GM18951 (cell line): ENCODE results near the gene SPATA1.
"Not testable (repeated sequence)": the region's sequence is repeated elsewhere in the genome, so short reads cannot be mapped to it uniquely, and the experiment has no call there.

ENCODE experiments used
- POLR2A ChIP-seq: IDR thresholded peaks from 4 replicates; pipeline ENCODE4 v1.6.1; 2011; ENCODE audit warnings: mild to moderate bottlenecking; ENCODE audit not compliant: insufficient read length, insufficient read depth; ENCODE audit errors: extremely low read depth
- in situ Hi-C: fragments of 300-500 bp; cut with MboI; formaldehyde crosslinking; loops from one replicate; pipeline ENCODE4 v1.12.0; 2022; ENCODE audit warnings: low sequenced_read_pairs, mixed read lengths, inconsistent platforms; ENCODE audit not compliant: unreplicated experiment

SPATA1 gene

DNA sequence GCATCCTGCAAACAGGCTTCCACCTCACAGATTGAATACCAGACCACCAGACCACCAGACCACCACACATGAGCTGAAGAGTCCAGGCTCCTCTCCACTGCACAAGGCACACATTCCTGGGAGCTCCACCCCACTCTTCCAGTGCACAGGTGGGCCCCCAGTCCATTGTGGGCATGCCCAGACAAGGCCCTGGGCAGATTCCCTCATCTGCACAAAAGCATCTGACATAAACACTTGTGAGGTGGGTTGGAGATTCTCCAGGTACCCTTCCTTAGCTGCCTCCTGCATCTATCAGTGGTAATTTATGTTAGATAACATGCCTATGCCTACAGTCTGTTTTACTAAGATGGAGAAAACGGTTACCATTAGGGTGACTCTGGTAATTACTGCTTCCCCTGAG is 79.6 kb downstream of the SPATA1 start:
- TF ChIP-seq POLR2A = no peak
- in situ Hi-C loops = no loop called here

DNA sequence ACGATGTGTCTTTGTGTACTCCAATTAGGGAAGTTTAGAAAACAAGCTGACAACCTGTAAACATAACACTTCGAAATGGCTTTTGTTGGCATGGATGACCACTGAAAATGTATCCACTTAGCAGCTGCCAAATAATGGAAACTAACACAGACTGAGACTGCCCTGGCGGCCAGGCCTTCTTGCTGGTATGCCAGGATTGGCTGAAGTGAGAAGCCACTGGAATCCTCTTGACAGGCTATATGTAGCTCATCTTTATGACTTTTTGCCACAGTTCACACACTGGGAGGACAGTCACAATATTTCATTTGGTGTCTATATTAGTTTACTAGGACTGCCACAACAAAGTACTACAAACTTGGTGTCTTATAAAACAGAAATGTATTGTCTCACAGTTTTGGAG is 80.9 kb downstream of the SPATA1 start:
- in situ Hi-C loops = no loop called here
- TF ChIP-seq POLR2A = no peak

DNA sequence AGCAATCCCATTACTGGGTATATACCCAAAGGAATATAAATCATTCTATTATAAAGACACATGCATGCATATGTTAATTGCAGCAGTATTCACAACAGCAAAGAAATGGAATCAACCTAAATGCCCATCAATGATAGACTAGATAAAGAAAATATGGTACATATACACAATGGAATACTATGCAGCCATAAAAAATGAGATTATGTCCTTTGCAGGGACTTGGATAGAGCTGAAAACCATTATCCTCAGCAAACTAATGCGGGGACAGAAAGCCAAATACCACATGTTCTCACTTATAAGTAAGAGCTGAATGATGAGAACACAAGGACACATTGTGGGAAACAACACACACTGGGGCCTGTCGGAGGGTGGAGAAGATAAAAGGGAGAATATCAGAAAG is 88.8 kb downstream of the SPATA1 start:
- in situ Hi-C loops = not testable (repeated sequence)

DNA sequence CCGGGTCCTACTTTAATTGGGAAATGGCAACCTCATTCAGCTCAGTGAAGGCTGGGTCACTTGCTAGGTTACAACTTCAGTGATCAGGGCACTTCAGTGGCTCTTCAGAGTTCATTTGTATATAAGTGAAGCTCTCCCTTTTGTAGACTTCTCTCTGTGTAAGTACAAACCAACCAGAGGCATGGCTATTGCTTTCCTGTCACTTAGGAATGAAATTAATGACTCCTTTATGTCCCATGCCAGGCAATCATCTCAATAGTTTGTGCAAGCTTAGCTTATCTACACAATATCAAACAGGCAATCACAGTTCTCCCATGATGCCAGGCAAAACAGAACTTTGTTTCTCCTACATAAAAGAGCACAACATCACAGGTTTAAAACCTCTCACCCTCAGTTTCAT is 90.8 kb downstream of the SPATA1 start:
- in situ Hi-C loops = no loop called here
- TF ChIP-seq POLR2A = no peak

DNA sequence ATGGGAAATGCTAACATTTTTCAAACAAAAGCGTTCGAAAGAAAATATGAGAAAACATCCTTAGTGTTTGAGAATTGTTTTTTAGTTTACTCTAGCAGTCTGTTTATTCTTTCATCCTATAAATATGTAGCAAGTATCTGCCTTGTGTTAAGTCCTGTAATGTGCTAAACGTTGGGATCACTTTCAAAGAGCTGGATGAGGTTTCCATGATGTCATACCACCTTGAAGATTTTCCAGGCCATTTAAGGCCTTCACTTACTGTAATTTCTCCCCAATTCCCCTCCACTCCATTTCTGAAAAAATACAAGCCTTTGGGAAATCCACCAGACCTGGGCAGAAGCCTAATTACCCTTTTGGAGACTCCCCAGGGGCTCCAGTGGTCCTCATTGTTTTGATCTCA is 92.2 kb downstream of the SPATA1 start:
- no peak for TF ChIP-seq POLR2A
- in situ Hi-C loops = no loop called here

DNA sequence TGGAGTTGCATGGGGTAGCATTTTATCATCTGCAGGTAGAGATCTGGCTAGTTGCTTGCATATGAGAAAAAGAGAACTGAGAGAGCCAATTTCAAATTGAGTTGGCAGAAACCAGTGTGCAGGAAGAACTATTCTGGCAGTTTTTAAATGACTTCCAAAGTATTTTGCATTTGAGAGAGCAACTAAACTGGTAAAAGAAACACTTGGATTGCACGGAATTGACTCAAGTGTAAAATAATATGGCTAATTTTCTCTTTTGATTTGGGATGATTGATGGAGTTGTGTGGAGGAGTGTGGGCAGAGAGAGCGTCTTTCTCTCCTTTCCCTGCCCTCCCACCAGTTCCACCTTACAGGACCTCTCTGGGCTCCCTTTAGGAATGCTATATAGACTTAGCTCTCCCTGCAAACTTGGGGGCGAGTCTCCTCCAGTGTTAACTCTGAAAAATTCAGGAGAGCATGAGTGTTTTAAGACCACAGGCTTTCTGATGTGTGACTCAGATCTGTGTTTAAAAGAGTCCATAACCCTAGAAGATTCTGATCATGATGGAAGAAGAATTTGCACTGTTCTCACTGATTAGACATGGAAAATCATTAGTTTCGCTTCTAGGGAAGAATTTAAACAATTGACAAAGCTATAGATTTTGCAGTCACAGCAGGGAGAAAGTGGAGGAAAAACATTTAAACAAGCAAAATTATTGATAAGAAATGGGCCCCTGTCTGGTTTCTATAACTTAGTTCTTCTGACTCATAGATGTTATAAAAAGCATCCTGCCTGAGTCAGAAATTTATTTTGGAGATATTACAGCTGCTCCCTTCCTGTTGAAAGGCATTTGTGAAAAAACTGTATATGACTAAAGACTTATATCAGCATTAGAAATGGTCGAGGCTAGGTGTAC is 92.9 kb downstream of the SPATA1 start:
- in situ Hi-C loops = no loop called here
- no peak for TF ChIP-seq POLR2A

DNA sequence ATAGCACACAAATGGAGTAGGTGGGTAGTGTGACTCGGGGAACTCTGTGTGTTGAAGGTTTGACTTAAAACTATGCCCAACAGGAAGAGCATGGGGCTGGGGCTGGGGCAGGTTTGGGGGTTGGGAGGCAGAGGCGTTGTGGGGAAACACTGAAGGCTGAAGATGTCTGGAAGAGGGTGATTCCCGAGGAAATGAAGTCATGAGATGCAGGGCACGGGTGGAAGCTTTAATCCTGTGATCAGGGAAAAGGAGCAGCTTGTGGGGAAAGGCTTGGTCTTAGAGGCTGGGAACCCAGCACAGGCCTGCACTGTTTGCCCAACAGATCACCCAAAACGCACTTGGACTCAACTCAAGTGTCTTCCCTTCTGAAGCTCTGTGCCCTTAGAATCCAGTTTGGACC is 94.6 kb downstream of the SPATA1 start:
- in situ Hi-C loops = loop anchor here (25.0 kb wide), 1 partner anchor 463 kb away; the partner anchor contains the start of gene PRKACB
- no peak for TF ChIP-seq POLR2A

DNA sequence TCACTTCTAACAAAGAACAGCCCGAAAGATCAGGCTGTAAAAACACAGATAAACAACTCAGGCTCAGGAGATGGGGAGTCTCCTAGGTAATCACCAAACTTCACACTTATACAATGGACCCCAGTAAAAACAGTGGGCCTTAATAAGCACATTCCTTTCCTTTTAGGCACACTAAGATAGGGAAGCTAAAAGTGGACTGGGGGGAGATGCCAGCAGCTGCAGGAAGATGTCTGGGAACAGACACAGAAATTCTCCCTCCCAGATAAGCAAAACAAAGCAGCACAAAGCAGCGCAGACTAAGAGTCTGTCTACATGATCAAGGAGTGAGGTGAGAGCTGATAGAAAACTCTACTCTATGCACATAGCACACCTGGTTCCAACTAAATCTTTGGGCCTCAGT is 97.0 kb downstream of the SPATA1 start:
- no peak for TF ChIP-seq POLR2A
- in situ Hi-C loops = loop anchor here (25.0 kb wide), 1 partner anchor 466 kb away; the partner anchor contains the start of gene PRKACB

DNA sequence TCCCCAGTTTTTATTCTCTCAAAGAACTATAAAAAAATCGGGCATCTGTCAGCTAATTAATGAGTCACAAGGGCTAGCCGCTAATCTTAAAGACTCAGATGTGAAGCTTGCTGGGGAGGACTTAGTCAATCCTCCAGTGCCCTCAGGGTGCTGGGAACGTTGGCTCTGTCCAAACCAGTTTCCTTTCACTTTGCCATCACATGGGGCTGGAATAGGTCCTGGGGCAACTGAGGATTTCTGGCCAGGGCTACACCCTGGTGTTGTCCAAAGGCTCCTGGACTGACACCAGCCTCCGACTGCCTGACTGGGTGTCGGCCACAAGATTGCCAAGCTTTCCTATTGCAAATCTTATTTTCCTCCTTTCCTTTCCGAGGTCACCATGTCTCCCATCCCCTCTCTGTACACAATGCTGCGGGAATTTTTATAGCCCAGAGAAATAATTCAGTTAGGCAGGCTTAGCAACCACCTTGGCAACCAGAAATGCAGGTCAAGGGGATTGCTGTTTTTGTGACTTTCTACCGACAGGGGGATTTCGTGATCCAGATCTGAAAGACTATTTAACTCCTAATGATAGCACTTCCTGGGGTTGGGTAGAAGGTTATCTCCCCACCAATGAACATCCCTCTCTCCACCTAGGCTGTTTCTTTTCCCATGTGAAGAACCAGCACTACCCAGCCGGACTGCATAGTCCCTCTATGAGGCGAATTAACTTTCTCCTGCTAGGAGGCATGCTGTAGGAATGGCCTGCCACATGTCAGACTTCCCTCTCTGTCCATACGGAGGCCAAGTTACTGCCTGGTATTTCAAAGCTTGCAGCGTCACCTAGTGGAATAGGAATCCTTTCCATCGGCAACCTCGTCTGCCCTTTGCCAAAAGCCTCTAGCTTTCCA is 98.0 kb downstream of the SPATA1 start:
- no peak for TF ChIP-seq POLR2A

DNA sequence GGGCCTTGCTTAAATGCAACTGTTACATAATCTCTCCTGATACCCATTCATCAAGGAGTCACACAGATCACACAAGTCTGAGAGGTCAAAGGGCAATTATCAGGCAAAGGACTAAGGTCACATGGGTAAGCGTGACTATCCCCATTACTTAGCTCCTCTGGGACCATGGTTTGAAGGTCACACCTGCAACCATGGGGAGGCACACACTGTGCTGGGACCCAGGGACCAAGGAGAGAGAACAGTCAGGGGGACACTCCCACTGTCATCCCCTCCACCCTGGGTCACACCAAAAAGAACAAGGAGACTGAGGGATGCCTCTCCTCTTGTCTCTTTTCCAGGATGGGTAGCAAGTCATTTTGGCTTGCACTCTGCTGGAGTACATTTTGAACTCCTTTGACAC is 99.0 kb downstream of the SPATA1 start:
- TF ChIP-seq POLR2A = no peak
- in situ Hi-C loops = loop anchor here (25.0 kb wide), 1 partner anchor 468 kb away; the partner anchor contains the start of gene PRKACB

More for the DNA sequence above, 98.0 kb downstream of the SPATA1 start:
- in situ Hi-C loops = loop anchor here (25.0 kb wide), 1 partner anchor 467 kb away; the partner anchor contains the start of gene PRKACB

DNA sequence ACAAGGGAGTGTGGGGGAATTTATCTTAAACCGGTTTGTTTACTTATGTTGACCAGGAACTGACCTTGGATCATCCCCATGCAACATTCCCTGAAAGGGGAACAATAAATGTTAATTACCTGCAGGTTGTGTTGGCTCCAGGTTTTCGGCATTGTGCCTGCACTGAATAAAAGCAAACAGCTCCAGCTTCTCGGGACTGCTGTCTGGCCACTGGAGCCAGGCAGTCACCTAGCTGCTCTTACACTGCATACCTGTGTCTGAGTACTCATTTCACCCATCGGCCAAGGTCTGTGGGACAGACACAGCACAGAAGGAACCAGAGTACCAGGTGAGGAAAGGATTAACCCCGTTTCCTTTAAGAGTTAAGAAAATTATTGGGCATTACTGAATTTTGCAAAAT is 100.8 kb downstream of the SPATA1 start:
- in situ Hi-C loops = loop anchor here (25.0 kb wide), 1 partner anchor 470 kb away; the partner anchor contains the start of gene PRKACB
- no peak for TF ChIP-seq POLR2A

DNA sequence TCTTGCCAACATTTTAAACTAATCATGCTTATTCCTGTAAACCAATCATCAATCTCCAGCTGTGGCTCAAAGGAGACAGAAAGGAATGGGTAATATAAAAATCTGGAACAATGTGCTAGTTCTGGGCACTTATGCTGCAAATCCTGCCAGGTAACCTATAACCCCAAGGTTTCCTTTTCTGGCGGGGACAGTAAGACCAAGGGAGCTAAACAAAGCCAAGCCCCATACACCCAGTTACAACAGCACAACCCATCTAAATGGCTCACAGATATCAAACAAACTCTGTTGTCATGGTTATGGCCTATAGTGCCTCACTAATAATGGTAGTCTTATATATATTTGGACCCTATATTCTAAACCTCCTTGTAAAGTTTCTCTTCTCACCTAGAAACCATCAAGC is 104.9 kb downstream of the SPATA1 start:
- TF ChIP-seq POLR2A = no peak
- in situ Hi-C loops = loop anchor here (10.0 to 25.0 kb wide), 2 partner anchors 176 to 474 kb away; partner anchors contain the start of gene PRKACB

DNA sequence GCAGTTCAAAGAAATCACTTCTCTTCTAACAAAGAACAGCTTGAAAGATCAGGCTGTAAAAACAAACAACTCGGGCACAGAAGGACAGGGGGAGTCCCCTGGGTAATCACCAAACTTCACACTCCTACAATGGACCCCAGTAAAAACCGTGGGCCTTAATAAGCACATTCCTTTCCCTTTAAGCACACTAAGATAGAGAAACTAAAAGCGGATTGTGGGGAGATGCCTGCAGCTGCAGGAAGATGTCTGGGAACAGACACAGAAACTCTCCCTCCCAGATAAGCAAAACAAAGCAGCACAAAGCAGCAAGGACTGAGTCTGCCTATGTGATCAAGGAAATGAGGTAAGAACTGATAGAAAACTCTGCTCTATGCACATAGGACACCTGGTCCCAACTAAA is 105.6 kb downstream of the SPATA1 start:
- in situ Hi-C loops = loop anchor here (10.0 to 25.0 kb wide), 2 partner anchors 177 to 474 kb away; partner anchors contain the start of gene PRKACB
- TF ChIP-seq POLR2A = no peak

DNA sequence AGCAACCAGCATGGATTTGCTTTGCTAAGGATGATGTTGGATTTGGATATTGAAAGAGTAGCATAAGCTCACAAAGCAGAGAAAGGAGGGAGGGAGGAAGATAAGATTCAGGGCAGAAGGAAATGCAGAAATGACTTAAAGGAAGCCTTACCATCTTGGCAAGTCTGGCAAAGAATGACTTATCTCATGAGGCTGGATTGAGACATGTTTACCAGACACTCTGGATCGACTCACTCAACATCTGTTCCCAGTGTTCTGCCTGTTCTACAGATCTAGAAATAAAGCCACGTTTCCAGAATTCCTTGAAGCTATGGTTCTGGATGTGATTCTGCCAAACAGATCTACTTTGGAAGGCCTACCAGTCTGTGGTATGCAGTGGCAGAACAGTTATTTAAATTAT is 106.8 kb downstream of the SPATA1 start:
- in situ Hi-C loops = loop anchor here (10.0 to 25.0 kb wide), 2 partner anchors 178 to 476 kb away; partner anchors contain the start of gene PRKACB
- TF ChIP-seq POLR2A = no peak
